HL-60/S4 treated with retinoic acid at 250 ng/mL for 4 days and 3 days (cell line): ENCODE data around the gene C1QTNF3.
"Not testable (repeated sequence)": the region's sequence is repeated elsewhere in the genome, so short reads cannot be mapped to it uniquely, and the experiment has no call there.

ENCODE experiments used
- in situ Hi-C: fragments of 300-500 bp; cut with MboI; formaldehyde crosslinking; loops from 2 replicates; pipeline ENCODE4 v1.7.0; 2022; ENCODE audit warnings: low sequenced_read_pairs

Gene C1QTNF3

GRCh38 chr5:34022121-34022705 lies 20.8 kb downstream of the C1QTNF3 start:
- in situ Hi-C loops, result no loop called here

- in situ Hi-C loops, result no loop called here
These were observed 21.7 kb downstream of the C1QTNF3 start for GRCh38 chr5:34021334-34021733.

DNA sequence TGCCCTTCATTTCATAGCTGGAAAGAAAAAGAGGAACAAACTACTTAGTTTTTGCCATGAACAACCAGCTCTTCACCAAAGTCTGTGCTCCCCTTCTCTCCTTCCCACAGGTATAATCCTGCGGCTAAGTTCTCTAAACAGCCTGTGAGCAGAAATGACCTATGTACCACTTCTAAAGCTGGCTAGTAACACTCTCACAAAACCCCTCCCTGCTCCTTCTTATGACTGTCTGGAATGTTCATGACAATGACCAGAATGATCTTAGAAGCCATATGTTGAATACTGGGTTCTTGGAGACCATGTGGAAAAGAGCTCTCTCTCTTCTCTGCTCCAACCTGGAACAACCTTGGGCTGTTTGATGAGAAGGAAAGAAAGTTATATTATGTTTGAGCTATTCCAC lies 22.3 kb downstream of the C1QTNF3 start:
- in situ Hi-C loops, result no loop called here

- in situ Hi-C loops, result no loop called here
These were observed 25.8 kb downstream of the C1QTNF3 start for GRCh38 chr5:34017254-34017653.

DNA sequence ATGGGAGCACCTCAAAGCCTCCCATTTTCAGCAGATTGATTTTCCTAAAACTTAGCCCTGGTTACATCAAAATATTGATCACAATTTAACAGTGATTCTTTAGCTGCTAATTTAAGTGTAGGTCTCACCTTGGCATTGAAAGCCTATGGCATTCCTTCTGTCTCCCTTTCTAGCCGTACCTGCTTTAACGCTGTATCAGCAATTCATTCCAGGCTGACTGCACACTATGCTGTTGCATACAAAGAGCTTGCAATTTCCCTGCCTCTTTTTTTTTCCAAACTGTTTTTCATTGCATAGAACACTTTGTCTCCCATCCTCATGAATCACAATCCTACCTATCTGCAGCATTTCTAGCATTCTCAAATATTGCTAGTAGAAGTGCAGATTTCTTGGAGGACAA lies 26.3 kb downstream of the C1QTNF3 start:
- in situ Hi-C loops, result no loop called here

GRCh38 chr5:34016222-34016621 lies 26.8 kb downstream of the C1QTNF3 start:
- in situ Hi-C loops, result no loop called here

DNA sequence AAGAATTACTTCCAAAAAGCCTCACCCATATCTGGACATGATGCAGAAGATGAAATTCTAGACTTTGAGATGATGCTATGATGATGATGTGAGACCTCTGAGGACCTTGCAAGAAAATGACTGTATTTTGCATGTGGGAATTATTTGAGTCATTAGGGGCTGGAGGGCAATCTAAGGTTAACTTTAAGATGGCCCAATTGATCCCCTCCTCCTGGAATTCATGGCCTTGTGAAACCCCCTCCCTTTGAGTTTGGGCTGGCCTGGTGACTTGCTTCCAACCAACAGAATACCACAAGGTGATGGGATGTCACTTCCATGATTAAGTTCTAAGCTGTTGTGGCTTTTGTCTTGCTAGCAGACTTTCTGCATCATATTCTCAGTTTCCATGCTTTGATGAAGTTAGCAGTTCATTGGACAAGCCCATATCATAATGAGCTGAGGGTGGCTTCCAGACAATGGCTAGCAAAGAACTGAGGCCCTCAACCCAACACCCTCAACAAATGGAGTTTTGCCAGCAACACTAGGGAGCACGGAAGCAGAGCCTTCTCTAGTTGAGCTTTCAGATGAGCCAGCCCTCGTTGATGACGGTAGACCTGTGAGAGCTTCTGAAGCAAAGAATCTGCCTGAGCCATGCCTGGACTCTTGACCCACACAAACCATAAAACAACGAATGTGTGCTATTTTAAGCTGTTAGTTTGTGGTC lies 27.7 kb downstream of the C1QTNF3 start:
- in situ Hi-C loops, result no loop called here

DNA sequence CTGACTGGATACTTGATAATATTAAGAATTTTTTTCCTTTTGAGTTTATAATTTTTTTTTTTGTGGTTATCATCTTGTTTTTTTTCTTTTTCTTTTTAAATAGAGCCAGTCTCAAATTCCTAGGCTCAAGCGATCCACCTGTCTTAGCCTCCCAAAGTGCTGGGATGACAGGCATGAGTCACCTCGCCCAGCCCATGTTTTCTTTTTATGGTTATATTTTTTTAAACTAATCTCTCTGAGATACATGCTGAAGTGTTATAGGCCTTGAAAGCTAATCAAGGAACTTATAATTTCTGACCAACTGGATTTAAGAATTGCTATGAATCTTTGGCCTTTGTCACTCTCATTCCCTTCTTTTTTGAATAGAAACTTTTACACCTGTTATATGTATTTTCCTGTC lies 28.4 kb downstream of the C1QTNF3 start:
- in situ Hi-C loops, result no loop called here

DNA sequence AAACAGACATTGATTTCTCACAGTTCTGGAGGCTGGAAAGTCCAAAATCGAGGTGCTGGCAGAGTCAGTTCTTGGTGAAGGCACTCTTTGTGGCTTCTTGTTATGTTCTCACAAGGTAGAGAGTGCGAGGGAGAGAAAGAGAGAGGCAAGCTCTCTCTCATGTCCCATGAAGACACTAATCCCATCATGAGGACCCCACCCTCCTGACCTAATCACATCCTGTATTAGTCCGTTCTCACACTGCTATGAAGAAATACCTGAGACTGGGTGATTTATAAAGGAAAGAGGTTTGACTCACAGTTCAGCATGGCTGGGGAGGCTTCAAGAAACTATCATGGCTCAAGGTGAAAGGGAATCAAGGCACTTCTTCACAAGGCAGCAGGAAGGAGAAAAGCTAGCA lies 29.5 kb downstream of the C1QTNF3 start:
- in situ Hi-C loops, result no loop called here

DNA sequence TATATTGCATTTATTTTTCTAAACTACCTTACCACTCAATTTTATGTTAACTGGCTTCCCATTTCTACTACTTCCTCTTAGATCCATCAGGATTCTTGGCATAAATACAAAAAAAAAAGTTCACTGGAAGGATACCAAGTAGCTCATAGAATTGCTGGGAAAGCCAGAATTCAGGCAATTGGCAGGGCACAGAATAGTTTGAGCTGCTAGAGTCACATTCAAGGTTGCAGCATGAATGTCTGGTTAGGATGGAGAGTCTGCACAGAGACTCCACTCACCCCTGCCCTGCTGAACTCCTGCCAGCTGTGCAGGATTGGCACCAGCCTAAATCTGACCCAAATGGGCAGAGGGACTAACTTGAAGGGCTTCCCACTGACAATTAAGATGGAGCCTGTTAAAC lies 30.2 kb downstream of the C1QTNF3 start:
- in situ Hi-C loops, result no loop called here

- in situ Hi-C loops, result no loop called here
These were observed 31.5 kb downstream of the C1QTNF3 start for GRCh38 chr5:34011536-34011935.

- in situ Hi-C loops, result not testable (repeated sequence)
These were observed 32.9 kb downstream of the C1QTNF3 start for GRCh38 chr5:34010146-34010545.

GRCh38 chr5:34009610-34010009 lies 33.4 kb downstream of the C1QTNF3 start:
- in situ Hi-C loops, result no loop called here

DNA sequence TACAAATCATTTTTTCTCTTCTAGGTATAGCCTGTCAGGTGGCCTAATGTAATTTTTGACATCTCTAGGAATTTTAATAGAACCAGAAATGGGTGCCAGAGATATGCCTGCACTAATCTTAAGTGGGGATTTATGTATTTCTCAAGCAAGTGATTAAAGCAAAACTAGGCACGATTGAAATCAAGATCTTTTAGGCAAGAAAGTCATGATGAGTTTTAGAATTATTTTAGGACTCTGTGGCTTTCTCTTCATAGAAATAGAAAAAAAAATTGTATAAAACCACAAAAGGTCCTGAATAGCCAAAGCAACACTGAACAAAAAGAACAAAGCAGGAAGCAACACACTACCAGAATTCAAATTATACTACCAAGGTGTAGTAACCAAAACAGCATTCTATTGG lies 34.2 kb downstream of the C1QTNF3 start:
- in situ Hi-C loops, result no loop called here

DNA sequence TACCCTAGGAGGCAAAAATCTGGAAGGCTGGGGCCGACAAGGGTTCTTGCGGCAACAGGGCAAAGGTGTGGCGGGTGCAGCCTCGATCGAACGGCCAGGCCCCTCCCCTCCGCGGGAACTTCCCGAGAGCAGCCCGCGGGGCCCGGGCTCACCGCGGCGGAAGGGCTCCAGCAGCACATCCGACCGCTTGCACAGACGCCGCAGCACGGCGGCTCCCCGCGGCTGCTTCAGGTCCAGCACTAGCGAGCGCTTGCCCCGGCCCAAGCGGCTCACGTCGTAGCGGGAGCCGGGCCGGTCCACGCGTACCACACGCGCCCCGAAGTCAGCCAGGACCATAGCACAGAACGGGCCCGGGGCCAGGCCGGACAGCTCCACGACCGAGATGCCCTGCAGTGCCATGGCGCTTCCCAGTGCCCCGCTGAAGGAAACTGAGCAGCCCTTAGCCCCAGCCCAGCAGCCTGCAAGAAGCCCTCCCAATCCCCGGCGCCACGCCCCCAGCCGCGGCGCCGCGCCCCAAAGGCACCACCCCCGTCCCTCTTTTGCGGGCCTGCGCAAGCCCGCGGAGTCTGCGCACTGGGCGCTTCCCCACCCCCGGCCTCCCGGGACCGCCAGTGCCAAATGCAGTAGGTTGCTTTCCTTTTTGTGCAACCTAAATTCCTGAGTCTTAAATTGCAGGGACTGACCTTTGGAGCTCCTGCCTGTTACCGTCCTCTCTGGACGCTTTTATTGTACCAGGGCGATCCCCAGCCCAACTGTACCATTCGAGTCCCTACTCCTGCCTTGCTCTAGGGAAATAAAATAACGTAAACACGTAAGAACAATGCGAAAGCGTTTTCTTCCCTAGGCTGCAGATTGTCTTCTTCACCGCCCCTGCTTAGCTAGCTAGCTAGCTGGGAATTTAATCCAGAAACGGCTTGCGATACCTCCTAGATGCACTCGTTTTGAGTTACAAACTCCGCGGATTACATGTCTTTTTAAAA lies 35.1 kb downstream of the C1QTNF3 start, which contains the start of gene AMACR:
TSS of gene AMACR (minus strand) at position 430 of the 980 bp plus-strand sequence. CDS start at position 399, 31 bp downstream.
- in situ Hi-C loops, result no loop called here

- in situ Hi-C loops, result no loop called here
These were observed 35.8 kb downstream of the C1QTNF3 start for GRCh38 chr5:34007201-34007620.

GRCh38 chr5:34005681-34006080 lies 37.3 kb downstream of the C1QTNF3 start:
- in situ Hi-C loops, result no loop called here

- in situ Hi-C loops, result no loop called here
These were observed 37.8 kb downstream of the C1QTNF3 start for GRCh38 chr5:34005211-34005610.

DNA sequence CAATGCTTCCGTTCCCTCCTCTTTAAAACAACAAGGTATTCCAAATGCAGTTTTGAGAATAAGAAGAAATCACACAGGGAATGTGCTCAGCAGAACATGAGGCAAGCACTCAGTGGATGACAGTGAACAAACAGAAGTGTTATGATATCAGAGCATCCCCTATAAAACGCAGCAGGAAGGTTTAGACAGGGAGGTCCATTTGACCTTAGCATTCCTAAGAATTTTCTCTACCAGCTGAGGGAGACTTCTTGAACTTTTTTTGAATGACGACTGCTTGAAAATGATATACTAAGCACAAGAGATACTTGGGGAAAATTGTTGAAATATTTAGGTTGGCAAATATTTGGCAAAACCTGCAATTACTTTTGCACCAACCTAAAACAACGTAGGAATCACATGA lies 39.1 kb downstream of the C1QTNF3 start:
- in situ Hi-C loops, result no loop called here

DNA sequence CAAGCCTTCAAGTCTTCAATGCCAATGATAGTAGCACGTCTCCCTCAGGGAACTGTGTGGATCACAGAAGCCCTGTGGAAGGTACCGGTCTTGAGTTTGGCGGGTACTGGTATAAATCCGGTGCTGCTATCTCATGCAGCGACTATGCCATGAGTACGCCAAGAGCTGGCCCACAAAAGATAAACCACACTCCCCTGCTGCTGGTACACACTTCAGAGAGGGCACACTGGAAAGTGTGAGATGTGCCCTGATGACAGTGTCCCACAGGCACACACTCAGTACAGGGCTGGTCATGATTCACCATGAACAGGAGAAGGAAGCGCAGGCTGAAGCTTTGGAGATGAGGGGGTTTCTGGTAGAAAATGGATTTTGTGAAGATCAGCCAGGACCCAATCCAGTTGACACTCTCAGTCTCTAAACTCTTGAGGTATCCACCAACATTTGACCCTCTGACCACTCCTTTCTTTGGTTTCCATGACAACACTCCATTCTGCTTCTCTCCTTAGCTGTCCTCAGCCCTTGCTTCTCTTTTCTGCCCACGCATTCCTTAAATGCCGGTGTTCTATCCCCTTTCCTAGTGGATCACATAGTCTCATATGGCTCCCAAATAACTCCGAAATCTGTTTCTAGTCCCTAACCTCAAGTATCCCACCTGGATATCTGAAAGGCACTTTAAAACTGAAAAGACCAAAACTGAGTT lies 40.2 kb downstream of the C1QTNF3 start:
- in situ Hi-C loops, result no loop called here
